VCaP (cell line): Measurements from ENCODE around the gene SLC19A1.

Source experiments
- H3K27ac ChIP-seq: fragments of 450-650 bp; 2 replicates; pipeline ENCODE4 v1.5.1; 2017
- TF ChIP-seq, protein P1 (sequence below): fragments of 450-650 bp; conservative IDR thresholded peaks from 2 replicates; pipeline ENCODE4 v1.5.1; 2017; ENCODE audit warnings: mild to moderate bottlenecking, moderate library complexity

The SLC19A1 gene

DNA sequence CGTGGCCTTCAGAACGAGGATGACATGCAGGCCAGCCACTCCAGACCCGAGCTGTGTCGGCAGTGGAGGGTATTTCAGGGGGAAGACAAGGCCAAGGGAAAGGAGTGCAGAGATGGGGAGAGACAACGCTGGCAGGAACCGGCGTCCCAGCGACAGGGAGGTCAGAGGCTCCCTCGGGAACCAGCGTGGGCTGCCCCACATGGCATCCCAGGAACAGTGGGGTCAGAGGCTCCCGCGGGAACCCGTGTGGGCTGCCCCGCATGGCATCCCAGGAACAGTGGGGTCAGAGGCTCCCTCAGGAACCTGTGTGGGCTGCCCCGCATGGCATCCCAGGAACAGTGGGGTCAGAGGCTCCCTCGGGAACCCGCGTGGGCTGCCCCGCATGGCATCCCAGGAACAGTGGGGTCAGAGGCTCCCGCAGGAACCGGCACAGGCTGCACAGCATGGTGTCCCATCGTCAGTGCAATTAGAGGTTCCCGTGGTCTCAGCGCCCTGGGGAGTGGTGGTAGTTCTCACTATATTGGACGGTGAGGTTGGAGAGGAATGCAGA lies 43.0 kb downstream of the SLC19A1 start:
- H3K27ac ChIP-seq = no peak overlapping the region
- TF ChIP-seq, protein P1, sequence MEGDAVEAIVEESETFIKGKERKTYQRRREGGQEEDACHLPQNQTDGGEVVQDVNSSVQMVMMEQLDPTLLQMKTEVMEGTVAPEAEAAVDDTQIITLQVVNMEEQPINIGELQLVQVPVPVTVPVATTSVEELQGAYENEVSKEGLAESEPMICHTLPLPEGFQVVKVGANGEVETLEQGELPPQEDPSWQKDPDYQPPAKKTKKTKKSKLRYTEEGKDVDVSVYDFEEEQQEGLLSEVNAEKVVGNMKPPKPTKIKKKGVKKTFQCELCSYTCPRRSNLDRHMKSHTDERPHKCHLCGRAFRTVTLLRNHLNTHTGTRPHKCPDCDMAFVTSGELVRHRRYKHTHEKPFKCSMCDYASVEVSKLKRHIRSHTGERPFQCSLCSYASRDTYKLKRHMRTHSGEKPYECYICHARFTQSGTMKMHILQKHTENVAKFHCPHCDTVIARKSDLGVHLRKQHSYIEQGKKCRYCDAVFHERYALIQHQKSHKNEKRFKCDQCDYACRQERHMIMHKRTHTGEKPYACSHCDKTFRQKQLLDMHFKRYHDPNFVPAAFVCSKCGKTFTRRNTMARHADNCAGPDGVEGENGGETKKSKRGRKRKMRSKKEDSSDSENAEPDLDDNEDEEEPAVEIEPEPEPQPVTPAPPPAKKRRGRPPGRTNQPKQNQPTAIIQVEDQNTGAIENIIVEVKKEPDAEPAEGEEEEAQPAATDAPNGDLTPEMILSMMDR = no peak

DNA sequence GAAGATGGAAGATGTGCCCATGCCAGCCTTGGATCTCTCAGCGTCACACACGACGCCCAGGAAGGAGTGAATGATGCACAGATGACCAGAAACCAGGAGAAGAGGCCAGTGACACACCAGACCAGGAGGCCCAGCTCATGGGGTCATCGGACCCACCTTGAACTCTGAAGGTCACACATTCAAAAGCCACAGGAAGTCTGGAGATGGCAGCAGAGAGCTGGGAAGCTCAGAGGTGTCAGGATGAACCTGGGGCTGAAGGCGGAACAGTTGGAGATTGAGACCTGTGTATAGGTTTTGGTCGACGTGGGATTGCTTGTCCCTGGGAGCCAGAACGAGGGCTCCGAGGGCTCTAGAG lies 43.6 kb downstream of the SLC19A1 start:
- TF ChIP-seq, protein P1 = no peak
- no peak overlapping the region for H3K27ac ChIP-seq

DNA sequence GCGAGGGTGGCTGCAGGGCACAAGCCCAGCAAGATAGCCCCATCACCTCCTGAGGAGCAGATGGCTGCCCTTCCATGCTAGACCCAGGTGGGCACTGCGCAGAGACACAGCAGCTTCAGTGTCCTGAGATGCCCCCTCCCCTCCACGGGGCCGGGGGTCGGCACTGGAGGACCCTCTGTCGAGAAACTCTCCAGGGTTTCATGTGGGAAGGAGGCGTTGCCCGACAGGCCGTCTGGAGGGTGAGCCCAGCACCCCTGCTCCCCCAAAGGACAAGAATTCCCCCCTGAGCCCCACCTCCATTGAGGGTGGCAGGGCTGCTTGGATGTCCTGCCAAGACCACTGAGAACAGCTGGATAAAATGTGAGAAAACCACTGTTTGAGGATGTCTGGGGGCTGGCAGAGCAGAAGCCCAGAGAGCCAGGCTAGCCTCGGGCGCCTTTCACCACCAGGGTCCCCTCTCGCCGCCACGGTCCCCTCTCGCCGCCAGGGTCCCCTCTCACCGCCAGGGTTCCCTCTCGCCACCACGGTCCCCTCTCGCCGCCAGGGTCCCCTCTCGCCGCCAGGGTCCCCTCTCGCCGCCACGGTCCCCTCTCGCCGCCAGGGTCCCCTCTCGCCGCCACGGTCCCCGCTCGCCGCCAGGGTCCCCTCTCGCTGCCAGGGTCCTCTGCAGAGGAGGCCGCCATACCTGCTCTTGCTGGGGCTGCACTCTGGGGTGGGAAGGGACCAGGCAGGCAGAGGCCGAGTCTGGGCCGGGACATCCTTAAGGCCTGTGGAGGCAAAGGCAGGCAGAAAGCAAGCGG lies 44.2 kb downstream of the SLC19A1 start:
- TF ChIP-seq, protein P1 = no peak
- no peak overlapping the region for H3K27ac ChIP-seq

DNA sequence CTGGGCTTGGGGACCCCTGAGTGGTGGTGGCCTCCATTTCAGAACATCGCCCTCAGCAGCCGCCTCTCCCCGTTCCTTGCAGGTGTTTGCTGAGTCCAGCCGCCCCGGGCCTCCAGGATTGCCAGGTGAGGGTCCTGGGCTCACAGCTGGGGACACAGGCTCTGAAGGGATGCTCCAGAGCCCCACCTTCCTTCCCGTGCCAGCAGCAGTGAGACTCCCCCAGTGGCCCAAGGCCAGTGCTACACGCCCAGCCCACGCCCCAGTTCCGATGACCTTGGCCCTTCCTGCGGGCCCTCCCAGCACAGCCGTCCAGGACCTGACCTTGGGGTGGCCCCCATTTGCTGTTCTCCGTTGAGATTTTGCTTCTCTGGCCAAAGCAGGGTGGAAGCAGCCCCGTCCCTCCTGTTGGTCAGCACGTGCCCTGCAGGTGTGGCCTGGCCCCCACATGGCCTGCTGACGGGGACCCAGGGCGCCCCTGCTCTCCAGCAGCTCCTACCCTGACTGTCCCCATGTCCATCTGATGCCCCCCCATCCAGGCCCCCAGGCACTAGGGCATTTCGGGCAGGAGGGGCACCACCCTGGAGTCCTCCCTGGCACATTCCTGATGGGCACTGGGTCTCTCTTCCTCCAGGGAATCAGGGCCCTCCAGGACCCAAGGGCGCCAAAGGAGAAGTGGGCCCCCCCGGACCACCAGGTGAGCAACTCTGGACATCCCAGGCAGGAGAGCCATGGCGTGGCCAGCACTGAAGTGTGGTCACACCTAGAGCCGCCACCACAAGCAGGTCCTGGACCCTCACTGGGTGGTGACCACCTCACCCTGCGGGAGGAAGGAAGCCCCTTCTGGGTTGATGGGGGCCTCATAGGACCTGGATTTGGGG lies 45.0 kb downstream of the SLC19A1 start:
- TF ChIP-seq, protein P1 = no peak
- no peak overlapping the region for H3K27ac ChIP-seq

DNA sequence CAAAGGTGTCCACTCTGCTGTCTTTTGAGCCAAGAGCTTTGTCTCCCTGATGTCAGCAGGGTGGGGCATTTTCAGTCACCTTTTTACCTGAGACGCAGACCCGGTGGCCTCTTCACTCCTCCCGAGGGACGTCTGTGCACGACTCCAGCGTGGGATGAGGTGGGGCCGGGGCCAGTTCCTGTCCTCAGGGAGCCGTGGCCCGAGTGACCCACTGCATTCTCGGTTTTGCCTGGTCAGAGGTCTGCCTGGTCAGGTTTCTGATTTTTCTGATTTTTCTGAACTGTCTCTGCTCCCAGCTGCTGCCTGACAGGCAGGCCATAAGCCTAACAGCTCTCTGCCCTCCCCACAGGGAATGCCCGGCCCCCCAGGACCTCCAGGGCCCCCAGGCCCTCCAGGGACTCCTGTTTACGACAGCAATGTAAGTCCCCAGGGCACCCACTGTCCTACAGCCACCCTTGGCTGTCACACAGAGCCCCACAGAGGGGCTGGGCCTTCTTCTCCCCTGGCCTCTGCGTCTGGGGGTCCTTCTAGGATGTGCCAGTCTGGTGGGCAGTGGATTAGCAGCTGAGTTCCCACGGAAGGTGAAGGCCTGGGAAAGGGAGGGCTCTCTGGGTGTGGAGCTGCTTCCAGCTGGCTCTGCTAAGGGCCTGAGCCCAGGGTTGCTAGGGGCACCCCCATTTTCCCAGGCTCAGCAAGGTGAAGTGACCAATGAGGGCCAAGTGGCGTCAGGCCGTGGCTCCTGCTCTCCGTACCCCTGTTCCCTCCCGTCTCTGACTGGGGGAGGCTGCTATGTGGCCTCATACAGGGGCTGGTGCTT lies 45.9 kb downstream of the SLC19A1 start:
- H3K27ac ChIP-seq = no peak overlapping the region
- TF ChIP-seq, protein P1 = no peak

DNA sequence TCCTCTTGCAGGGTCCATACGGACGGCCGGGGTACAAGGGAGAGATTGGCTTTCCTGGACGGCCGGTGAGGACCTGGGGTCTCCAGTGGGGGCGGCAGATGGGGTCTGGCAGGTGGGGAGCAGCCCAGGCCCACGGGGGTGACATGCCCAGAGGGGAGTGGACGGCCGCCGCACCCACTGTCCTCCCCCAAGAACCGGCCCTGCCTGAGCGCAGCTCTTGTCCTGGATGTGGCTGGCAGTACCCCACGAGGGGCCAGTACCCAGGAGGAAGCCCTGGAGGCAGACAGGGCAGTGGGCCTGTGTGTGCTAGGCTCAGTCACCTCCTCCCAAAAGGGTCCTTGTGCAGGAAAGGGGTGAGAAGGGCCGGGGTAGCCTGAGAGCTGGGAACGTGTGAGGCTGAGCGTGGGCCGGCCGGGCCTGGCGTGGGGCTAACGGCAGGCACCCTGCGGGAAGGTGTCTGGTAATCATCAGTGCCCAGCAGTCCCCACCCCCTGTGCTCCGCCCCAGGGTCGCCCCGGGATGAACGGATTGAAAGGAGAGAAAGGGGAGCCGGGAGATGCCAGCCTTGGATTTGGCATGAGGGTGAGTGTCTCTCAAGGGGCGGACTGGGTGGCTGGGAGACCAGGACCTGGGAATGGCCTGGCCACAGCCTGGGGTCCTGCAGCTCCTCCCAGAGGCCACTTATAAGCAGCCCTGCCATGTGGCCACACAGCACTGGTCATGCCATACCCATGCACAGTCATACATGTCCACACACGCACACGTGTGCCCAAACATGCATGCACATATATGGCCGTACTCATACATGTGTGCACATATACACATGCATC lies 47.2 kb downstream of the SLC19A1 start:
- no peak overlapping the region for H3K27ac ChIP-seq
- TF ChIP-seq, protein P1 = no peak
